Measurements from ENCODE around the gene KIFBP.
"Not testable (repeated sequence)": the region's sequence is repeated elsewhere in the genome, so short reads cannot be mapped to it uniquely, and the experiment has no call there.

Gene KIFBP

DNA sequence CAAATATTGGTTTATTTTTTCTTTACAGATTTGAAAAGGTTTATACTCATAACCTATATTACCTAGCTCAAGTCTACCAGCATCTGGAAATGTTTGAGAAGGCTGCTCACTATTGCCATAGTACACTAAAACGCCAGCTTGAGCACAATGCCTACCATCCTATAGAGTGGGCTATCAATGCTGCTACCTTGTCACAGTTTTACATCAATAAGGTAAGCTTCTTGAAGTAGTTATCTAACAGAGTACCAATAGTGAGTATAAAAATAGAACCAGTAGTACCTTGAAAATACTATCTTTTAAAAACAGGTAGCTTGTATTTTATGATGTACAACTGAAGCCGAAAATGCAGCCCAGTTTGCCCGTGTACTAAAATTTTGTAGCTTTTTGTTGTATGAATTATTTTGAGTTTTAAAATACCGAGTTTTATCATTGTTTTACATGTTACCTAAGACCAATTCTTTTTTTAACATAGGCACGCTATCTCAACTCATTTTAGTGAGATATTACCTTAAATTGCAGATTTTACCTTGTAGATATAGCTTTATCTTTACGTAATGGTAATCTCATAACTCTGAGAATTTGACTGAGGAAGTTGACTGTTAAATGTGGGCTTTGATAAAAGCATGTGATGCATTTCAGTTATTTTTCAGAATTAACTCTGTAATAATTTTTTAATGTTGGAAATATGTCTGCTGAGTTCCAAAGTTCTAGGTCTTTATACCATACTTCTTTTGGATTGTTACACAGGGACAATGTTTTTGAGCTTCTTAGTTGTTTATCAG lies 17.3 kb downstream of the KIFBP start:
- no peak for DNase-seq (ENCODE audit: low read depth)

- DNase-seq (ENCODE audit: low read depth) = no peak
Measured at GRCh38 chr10:69007260-69007659, 18.7 kb downstream of the KIFBP start.

GRCh38 chr10:69009360-69009759 lies 20.8 kb downstream of the KIFBP start:
- DNase-seq (ENCODE audit: low read depth) = peak; percentile 35

DNA sequence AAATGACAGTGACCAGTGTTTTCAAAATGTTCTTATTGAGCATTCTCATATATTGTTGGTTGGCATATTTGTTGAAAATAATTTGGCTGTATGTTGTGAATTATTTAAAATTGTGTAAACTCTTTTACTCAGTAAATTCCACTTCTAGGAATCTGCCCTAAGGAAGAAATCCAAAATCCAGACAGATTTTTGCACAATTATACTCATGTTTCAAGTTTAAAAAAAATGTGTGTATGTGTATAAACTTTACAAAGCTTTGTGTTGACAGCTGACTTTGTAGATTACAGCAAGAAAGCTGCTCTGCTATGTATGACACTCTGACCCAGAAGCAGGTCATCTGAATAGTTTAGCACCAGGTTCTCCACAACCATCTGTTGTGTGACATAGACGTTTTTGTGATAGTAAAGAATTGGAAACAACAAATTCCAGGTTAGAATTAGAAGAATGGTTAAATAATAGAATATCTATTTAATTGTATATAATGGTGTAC lies 21.6 kb downstream of the KIFBP start:
- no peak for DNase-seq (ENCODE audit: low read depth)

GRCh38 chr10:69012778-69013177 lies 24.2 kb downstream of the KIFBP start:
- DNase-seq (ENCODE audit: low read depth) = not testable (repeated sequence)

DNA sequence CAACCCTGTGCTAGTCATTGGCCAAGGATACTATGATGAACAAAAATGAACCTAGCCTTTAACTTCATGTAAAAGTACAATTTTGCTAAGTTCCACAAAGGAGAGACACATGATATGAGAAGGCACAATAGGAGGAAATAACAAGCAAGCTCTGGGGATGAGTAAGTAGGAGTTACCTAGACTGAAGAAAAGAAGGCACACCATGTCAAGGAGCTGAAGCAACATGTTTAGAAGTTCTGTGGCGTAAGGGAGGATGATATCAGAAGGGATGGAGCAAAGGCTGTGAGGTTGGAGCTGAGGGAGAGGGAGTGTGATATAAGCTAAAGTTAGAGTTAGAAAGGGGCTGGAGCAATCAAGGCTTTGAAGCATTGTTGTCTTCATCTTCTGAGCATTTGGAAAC lies 25.6 kb downstream of the KIFBP start:
- no peak for DNase-seq (ENCODE audit: low read depth)

DNA sequence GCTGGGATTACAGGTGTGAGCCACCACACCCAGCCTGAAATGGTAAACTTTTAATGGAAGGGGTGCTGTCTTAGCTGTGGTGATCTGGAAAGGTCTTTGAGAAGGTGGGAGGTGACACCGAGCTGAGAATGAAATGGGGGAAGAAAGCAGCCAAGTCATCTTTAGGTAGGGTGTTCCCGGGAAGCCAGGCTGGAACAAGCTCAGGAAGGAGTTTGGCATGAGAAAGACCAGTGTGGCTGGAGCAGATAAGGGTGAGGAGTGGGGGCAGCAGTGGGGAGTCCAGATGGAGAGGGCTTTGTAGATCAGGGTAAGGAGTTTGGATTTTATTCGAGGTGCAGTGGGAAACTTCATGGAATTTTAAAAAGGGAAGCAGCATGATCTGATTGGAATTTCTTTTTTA lies 30.0 kb downstream of the KIFBP start:
- DNase-seq (ENCODE audit: low read depth) = no peak

DNA sequence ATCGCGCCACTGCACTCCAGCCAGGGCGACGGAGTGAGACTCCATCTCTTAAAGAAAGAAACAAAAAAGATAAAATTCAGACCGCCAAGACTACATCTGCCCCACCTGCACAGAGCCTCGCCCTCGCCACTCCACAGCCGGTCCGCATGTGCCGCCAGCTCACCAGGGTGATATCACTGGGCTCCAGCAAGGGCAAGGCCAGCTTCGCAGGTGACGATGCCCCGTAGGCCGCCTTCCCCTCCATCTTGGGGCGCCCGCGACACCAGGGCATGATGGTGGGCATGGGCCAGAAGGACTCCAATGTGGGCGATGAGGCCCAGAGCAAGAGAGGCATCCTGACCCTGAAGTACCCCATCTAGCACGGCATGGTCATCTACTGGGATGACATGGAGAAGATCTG lies 34.0 kb downstream of the KIFBP start:
- no peak for DNase-seq (ENCODE audit: low read depth)

- DNase-seq (ENCODE audit: low read depth) = no peak
Measured at GRCh38 chr10:69025370-69025896, 36.8 kb downstream of the KIFBP start.

DNA sequence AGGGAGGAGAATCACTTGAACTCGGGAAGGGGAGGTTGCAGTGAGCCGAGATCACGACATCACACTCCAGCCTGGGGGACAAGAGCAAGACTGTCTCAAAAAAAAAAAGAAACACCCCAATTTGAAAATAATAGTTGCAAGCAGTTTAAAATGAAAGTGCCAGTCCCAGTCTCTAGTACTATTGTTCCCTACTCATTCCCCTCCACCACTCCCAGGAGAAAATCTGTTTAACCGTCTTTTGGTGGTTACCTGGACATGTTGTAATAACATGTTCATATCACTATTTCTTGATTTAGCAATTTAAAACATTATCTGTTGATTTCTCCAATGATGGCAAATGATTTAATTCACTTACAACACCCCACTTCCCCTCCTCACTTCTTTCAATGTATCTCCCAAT lies 44.7 kb downstream of the KIFBP start:
- no peak for DNase-seq (ENCODE audit: low read depth)

DNA sequence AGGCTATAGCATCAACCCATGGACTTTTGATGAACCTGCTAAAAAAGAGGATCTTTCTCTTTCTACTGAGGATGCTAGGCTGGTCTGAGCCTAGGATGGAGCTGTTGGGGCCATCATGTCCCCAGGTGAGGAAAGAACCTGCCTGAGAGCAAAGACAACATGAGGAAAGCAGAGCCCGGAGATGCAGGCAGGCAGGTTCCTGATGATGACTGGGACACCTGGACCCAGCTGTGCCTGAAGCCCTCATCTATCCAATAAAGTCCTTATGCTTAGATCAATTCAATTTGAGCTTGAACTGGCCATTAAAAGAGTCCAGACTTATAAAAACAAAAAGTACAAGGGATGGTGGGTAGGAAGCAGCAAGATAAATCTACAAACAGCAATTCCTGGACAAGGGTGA lies 48.9 kb downstream of the KIFBP start:
- no peak for DNase-seq (ENCODE audit: low read depth)

- DNase-seq (ENCODE audit: low read depth) = not testable (repeated sequence)
Measured at GRCh38 chr10:69040904-69041303, 52.3 kb downstream of the KIFBP start.

DNA sequence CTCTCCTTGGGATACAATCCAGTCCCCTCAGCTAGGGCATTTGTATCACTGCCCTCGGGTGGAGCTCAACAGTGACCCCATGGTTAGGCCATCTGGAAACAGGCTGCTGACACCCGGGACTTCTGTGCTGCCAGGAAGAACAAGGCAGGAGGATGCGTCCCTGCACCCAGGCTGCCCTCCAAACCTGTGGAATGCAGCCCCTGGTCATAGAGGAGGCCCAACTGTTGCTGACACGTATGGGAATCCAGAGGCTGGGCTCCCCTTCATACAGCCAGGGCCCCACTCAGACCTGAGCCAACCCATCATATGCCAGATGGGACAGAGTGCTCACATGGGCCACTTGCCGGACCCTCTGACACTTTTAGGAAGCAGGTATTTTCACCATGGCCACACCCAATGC lies 53.8 kb downstream of the KIFBP start:
- no peak for DNase-seq (ENCODE audit: low read depth)

- DNase-seq (ENCODE audit: low read depth) = no peak
Measured at GRCh38 chr10:69042838-69043237, 54.2 kb downstream of the KIFBP start.

GRCh38 chr10:69043931-69044531 lies 55.4 kb downstream of the KIFBP start:
- DNase-seq (ENCODE audit: low read depth) = no peak

DNA sequence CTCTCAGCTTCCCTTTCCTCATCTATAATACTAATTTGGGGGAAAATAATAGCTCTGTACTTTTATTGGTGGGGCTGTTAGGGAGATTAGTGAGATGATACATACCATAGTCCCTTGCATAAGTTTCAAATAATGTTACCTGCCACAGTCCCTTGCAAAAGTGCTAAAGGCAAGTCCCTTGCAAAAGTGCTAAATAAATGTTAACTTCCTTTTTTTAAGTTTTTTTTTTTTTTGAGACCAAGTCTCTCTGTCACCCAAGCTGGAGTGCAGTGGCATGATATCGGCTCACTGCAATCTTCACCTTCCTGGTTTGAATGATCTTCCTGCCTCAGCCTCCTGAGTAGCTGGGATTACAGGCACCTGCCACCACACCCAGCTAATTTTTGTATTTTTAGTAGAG lies 55.9 kb downstream of the KIFBP start:
- no peak for DNase-seq (ENCODE audit: low read depth)

DNA sequence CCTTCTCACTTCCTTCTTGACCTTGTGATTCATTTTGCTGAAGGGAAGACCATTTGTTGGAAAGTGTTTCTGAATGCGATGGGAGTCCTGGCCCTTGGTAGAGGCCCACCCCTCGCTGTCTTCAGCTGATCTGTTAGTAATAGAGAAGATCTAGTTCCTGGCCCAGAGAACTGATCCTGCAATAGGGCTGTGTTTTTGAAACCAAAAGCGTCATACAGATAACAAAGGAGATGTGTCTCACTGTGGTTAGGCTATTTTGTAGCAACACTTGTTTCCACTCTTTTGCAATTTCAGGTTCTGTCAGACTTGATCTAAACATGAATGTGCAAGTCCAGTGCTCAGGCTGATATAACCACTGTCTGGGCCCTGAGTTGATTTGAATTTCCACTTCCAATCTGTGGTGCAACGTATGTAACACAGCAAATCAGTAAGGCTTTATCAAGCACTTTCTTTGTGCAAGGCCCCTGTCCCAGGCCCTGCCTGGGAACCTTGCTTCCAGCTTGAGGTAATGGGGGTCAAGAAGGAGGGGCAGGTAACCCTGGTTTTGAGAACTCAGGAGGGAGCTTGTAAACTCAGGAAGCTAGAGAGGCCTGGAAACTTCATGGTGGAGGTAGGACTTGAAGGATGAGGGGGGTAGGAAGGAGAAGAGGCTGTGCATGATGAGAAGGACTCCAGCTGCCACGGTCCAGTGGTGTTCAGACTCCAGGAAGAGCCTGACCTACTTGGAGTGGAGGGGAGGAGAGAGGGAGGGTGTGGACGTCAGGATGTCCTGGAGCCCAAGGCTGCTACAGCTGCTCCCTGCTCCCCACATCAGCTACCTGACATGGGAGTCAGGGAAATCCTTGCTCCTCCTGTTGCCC lies 57.1 kb downstream of the KIFBP start:
- no peak for DNase-seq (ENCODE audit: low read depth)

- DNase-seq (ENCODE audit: low read depth) = no peak
Measured at GRCh38 chr10:69047111-69047832, 58.7 kb downstream of the KIFBP start.

DNA sequence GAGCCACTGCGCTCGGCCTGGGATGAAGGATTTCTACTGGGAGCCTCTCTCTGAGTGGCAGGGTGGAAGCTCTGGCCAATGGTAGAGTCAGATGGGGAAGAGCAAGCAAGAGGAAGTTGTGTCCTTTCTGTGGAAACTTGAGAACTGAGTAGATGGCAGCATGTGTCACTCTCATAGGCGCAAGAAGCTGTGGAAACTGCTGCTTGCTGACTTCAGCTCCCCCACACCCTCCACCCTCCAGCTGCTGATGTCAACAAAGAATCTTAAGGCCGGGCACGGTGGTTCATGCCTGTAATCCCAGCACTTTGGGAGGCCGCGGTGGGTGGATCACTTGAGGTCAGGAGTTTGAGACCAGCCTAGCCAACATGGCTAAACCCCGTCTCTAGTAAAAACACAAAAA lies 59.5 kb downstream of the KIFBP start:
- DNase-seq (ENCODE audit: low read depth) = no peak

GRCh38 chr10:69049566-69049961 lies 61.0 kb downstream of the KIFBP start:
- DNase-seq (ENCODE audit: low read depth) = no peak

- no peak for DNase-seq (ENCODE audit: low read depth)
Measured at GRCh38 chr10:69051303-69051702, 62.7 kb downstream of the KIFBP start.
